ENCODE results near the gene CTSD. TPM values are rescaled to one million over a fixed set of nuclear protein-coding genes. Genes with fewer than 3 reads are reported as not detected.

The CTSD gene
- total and polyA plus RNA-seq, 12 donors: 191 to 4,168 (median 1,999) TPM

DNA sequence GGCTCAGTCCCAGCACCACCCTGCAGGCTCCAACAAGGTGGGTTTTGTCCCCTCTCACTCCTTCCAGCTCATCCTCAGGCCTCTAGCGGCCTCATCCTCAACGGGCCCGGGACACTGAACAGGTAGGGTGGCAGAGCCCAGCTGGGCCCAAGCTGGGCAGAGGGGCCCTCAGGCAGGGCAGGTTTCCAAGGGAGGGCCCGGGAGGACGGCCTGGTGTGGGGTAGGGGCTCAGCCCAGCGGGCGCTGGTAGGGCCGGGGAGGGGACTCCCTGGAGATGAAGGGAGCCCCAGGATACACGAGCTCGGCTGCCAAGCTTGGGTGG, 10.9 kb downstream of the CTSD start:
- intact Hi-C loops (cut with DNase I): loop anchor here in 1 of 2 donors (5.0 kb wide), 1 partner anchor 79 kb away; the partner anchor contains the start of gene SYT8
- Histone ChIP-seq H3K4me3 (no peak overlapping the region), H3K27me3 (no peaks in the 10 kb centered on the region), H3K4me1 (replicated peaks in 1 of 2) (peaks cover 64 to 77% of the 10 kb centered on the region in 2 donors), H3K36me3 (replicated peaks in 1 of 2) (peaks cover 0 to 56% of the 10 kb centered on the region in 2 donors), H3K9me3 (replicated peaks in 1 of 3) (no peaks in the 10 kb centered on the region), H3K27ac (peak overlapping the region; percentile 35 to 93 (median 78))
- 82 to 100% (median 87%) methylated on average over 1 to 10 of the region's 10 CpGs for WGBS, 4 donors
- DNase-seq: no peak
- TF ChIP-seq CTCF (IDR thresholded peaks at IDR 0.05) (no peak), POLR2A (IDR thresholded peaks at IDR 0.05) (no peak)

DNA sequence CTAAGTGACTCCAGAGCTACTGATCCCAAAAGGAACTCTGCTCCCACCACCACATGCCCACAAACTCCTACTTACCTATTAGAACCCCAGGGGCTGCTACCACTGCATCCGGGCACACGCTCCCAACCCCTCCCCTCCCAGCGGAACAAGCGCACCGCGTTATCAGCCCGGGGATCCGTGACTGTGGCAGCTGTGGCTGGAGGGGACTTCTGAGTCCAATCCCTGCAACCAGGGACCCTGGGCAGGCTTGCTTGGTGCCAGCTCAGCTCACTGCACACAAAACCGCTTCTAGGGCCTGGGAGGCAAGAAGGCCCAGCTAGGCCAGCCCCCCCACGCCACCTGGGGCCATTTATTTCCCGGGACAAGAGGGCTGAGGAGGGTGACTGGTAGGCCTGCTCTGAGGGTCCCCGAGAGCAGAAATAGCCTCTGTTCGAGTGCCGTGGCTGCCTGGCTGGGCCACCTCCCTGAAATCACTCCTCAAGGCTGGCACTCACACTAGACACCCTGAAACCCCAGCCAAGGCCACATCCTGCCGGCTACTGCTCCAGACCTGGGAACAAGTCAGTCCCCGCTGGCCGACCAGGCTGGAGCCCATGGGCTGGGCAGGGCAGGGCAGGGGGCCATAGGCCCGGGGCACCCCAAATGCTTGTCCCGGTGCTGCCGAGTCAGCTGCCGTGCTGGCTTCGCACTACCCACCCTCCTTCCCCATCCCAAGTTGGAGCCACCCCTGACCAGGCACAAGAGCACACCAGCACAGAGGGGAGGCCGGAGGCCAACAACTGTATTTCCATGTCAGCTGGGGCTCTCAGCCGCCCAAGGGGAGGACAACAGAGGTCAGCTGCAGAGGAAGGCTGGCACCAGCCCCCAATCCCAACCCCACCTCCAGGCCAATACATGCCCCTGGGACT, 11.5 kb downstream of the CTSD start:
- TF ChIP-seq POLR2A (IDR thresholded peaks at IDR 0.05): peak in 1 of 2 donors; percentile 13
- TF ChIP-seq CTCF (IDR thresholded peaks at IDR 0.05): no peak
- no peaks in the 10 kb centered on the region for H3K27me3 ChIP-seq

DNA sequence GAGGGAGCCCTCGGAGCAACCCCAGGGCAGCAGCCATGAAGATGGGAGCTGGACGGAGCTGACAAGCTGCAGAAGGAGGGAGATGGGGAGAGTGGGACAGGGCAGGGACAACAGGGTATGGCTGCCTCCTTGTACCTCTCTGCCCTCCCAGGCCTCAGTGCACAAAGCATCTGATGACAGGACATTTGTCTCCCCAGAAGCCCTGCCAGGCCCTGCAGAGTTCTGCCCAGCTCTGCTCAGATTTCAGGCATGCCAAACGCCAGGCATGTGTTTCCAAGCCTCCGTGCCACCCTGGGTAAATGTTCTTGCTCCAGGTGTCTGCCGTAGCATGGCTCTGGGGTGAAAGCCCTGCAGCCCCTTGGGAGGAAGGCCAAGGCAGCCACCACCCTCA, 12.2 kb downstream of the CTSD start:
- peaks cover 62 to 77% of the 10 kb centered on the region in 2 donors for H3K4me1 ChIP-seq (replicated peaks in 1 of 2)
- DNase-seq: peak in 5 of 7 donors; percentile 35 to 70 (median 54)
- H3K4me3 ChIP-seq: no peak overlapping the region
- H3K36me3 ChIP-seq (replicated peaks in 1 of 2): peaks cover 0 to 43% of the 10 kb centered on the region in 2 donors
- TF ChIP-seq CTCF (IDR thresholded peaks at IDR 0.05) (no peak), POLR2A (IDR thresholded peaks at IDR 0.05) (peak in 1 of 2 donors; percentile 5)
- no peaks in the 10 kb centered on the region for H3K27me3 ChIP-seq
- peak overlapping the region; percentile 54 to 93 (median 78) for H3K27ac ChIP-seq
- WGBS, 4 donors: 42 to 47% (median 44%) methylated on average over 5 of the region's 5 CpGs; no CpG with 5 or more reads in 1 of the 4 donors
- H3K9me3 ChIP-seq (replicated peaks in 1 of 3): no peaks in the 10 kb centered on the region
- intact Hi-C loops (cut with DNase I): loop anchor here in 1 of 2 donors (5.0 kb wide), 1 partner anchor 81 kb away; the partner anchor contains the start of gene SYT8

More for the DNA sequence above, 11.5 kb downstream of the CTSD start:
- 6 to 68% (median 57%) methylated on average over 7 to 24 of the region's 24 CpGs for WGBS, 4 donors
- peak overlapping the region; percentile 35 to 93 (median 78) for H3K27ac ChIP-seq
- H3K9me3 ChIP-seq (replicated peaks in 1 of 3): no peaks in the 10 kb centered on the region
- peaks cover 0 to 50% of the 10 kb centered on the region in 2 donors for H3K36me3 ChIP-seq (replicated peaks in 1 of 2)
- H3K4me3 ChIP-seq: no peak overlapping the region
- H3K4me1 ChIP-seq (replicated peaks in 1 of 2): peaks cover 63 to 77% of the 10 kb centered on the region in 2 donors
- intact Hi-C loops (cut with DNase I): loop anchor here in 1 of 2 donors (5.0 kb wide), 1 partner anchor 80 kb away; the partner anchor contains the start of gene SYT8
- peak in 6 of 7 donors; percentile 53 to 72 (median 69) for DNase-seq

GRCh38 chr11:1750840-1751530, 12.7 kb downstream of the CTSD start:
- H3K27ac ChIP-seq: peak overlapping the region; percentile 54 to 93 (median 78)
- WGBS, 4 donors: 31 to 39% (median 36%) methylated on average over 7 to 14 of the region's 14 CpGs
- H3K4me3 ChIP-seq: no peak overlapping the region
- intact Hi-C loops (cut with DNase I): loop anchor here in 1 of 2 donors (5.0 kb wide), 1 partner anchor 81 kb away; the partner anchor contains the start of gene SYT8
- no peaks in the 10 kb centered on the region for H3K9me3 ChIP-seq (replicated peaks in 1 of 3)
- peaks cover 56 to 77% of the 10 kb centered on the region in 2 donors for H3K4me1 ChIP-seq (replicated peaks in 1 of 2)
- no peaks in the 10 kb centered on the region for H3K27me3 ChIP-seq
- TF ChIP-seq CTCF (IDR thresholded peaks at IDR 0.05): no peak
- no peak for TF ChIP-seq POLR2A (IDR thresholded peaks at IDR 0.05)
- DNase-seq: peak in 4 of 7 donors; percentile 33 to 49 (median 40)
- peaks cover 0 to 37% of the 10 kb centered on the region in 2 donors for H3K36me3 ChIP-seq (replicated peaks in 1 of 2)

Measured in adrenal gland (tissue), 12 donors.